T-helper 1 cell treated with Interleukin-12 subunit alpha and Interleukin-12 subunit beta and Interleukin-4 antibody, amounts not matched to agents 30 ng/mL and 1 ng/mL, for 36 hours (primary cell): Measurements from ENCODE around the gene POGZ. TPM values are rescaled to one million over a fixed set of nuclear protein-coding genes. Genes with fewer than 3 reads are reported as not detected.
"Not testable (repeated sequence)": the region's sequence is repeated elsewhere in the genome, so short reads cannot be mapped to it uniquely, and the experiment has no call there.

Experiments used
- intact Hi-C: fragments of 100-400 bp; cut with micrococcal nuclease; formaldehyde crosslinking; loops from one replicate; pipeline ENCODE4 v1.15.1; 2024
- total RNA-seq: library from RNA; stranded (reverse); gene quantifications from 2 replicates; pipeline ENCODE4 v1.2.3, GENCODE V29; 2022

POGZ gene
- total RNA-seq, 1 donor from 2014 or later, result 86.4 TPM

DNA sequence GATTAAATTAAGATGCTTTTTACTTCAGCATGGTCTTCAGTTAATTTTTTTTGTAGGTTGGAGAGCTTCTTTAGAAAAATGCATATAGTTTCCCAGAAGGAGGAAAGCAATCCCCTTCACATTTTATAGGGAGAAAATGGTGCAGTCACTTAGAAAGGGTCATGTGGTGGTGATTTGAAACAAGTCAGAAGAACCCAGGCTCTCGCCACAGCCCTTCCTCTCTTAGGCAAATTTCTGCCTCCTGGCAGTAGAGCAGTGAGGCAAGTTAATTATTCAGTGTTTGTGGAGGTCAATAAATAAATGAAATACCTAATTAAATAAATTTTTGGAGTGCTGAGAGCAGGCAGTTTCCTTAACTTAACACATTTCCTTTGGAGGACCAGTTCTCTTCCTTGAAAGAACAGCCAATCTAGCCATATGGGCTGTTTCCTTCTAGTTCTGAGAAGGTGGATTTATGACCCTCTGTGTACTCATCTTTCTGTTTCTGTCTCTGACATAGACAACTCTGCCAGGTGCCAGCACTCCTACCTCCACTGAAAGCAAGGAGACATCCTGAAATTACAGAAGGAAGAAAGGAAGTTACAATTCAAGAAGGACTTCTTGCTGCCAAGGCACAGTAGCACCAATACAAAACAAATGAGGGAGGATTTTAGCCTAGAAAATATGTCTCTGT, 19.0 kb upstream of the POGZ start:
- intact Hi-C loops, result no loop called here

- intact Hi-C loops, result no loop called here
Observed at GRCh38 chr1:151477066-151477465, 17.8 kb upstream of the POGZ start.

DNA sequence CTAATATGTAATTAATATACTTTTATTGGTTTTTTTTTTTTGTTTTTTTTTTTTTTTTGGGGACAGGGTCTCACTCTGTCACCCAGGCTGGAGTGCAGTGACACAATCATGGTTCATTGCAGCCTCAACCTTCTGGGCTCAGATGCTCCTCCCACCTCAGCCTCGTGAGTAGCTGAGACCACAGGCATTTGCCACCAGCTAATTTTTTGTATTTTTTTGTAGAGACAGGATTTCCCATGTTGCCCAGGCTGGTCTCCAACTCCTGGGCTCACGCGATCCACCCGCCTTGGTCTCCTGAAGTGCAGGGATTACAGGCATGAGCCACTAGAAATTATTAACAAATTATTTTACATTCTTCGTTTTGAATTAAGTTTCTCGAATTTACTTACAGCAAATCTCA, 16.8 kb upstream of the POGZ start:
- intact Hi-C loops, result no loop called here

- intact Hi-C loops, result no loop called here
Observed at GRCh38 chr1:151475175-151475574, 15.9 kb upstream of the POGZ start.

DNA sequence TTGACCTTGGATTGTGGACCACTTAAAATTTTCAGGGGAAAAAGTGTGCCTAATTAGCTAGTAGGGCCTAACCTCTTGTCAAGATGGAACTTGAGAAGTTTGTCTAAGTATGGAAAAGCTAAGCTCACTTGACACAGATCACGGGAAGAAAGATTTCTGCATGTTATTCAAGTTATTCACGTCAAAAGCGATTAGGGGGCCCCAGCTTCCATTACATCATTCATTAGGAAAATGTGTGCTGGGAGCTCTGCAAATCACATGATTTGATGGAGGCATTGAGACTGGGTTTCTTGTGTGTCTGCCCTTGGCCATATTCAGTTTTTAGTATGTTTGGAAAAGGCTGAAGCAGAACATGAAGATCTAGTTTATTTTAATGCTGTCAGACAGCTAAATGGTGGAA, 15.5 kb upstream of the POGZ start:
- intact Hi-C loops, result no loop called here

- intact Hi-C loops, result loop anchor here (1.0 kb wide), 1 partner anchor 14 kb away; the partner anchor contains the start of gene POGZ
Observed at GRCh38 chr1:151472856-151473731, 13.8 kb upstream of the POGZ start.

GRCh38 chr1:151465026-151465425, 5.7 kb upstream of the POGZ start:
- intact Hi-C loops, result no loop called here

- intact Hi-C loops, result no loop called here
Observed at GRCh38 chr1:151461694-151462093, 2.4 kb upstream of the POGZ start.

- intact Hi-C loops, result loop anchor here (1.0 to 5.0 kb wide), 16 partner anchors 14 to 533 kb away; partner anchors contain the start of genes C2CD4D, CGN, MINDY1 and MRPL9
Observed at GRCh38 chr1:151458802-151459330, 428 bp downstream of the POGZ start.

GRCh38 chr1:151457911-151458801, 1.1 kb downstream of the POGZ start:
- intact Hi-C loops, result loop anchor here (1.0 to 5.0 kb wide), 13 partner anchors 14 to 534 kb away; partner anchors contain the start of genes C2CD4D, CGN, MINDY1 and MRPL9

- intact Hi-C loops, result loop anchor here (5.0 kb wide), 7 partner anchors 156 to 536 kb away; partner anchors contain the start of genes C2CD4D, MINDY1, PRUNE1 and RIIAD1
Observed at GRCh38 chr1:151455966-151456365, 3.3 kb downstream of the POGZ start.

DNA sequence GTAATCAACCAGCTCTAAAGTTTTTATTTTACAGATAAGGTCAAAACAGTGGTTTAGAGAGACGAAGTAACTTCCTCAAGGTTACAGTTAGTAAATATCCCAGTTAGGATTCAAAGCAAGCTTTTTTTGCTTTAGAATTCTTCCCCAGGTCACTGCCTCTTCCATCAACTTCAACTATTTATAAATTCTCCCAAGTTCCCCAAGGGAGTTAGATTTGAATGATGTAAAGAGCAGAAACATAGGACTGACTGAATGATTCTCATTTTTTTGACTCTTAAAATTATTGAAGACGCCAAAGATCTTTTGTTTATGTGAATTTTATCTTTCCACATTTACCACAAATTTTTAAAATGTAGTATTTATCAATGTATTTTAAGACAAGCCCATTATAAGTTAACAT, 4.1 kb downstream of the POGZ start:
- intact Hi-C loops, result loop anchor here (5.0 kb wide), 7 partner anchors 157 to 537 kb away; partner anchors contain the start of genes C2CD4D, MINDY1, PRUNE1 and RIIAD1

DNA sequence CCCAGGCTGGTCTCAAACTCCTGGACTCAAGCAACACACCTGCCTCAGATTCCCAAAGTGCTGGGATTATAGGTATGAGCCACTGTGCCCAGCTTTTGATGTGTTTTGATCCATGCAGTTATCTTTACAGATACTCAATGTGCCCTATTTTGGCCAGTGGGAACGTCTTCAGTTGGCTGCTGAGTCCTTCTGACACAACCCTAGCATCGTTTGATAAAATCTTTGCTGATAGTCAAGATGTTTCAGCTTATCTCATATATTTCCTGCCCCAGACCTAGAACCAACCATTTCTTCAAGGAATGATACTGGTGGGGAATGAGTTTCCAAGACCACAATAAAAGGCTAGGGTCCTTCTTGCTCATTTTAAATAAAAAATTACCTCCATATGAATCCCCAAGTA, 11.6 kb downstream of the POGZ start:
- intact Hi-C loops, result no loop called here

DNA sequence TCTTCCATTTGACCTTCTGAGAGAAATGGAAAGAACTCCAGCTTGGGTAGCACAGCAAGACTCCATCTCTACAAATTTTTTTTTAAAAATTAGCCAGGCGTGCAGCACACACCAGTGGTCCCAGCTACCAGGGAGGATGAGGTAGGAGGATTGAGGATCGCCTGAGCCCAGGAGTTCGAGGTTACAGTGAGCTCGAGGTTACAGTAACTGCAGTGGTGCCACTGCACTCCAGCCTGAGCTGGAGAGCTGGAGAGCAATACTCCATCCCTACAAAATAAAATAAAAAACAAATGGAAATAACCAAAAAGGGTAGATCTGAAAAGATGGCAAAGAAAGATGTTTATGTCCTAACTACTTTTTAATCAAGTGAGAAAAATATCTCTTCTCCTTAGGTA, 14.5 kb downstream of the POGZ start:
- intact Hi-C loops, result loop anchor here (1.0 to 2.0 kb wide), 5 partner anchors 14 to 392 kb away; partner anchors contain the start of gene CGN

GRCh38 chr1:151443846-151444782, 15.2 kb downstream of the POGZ start:
- intact Hi-C loops, result loop anchor here (1.0 to 2.0 kb wide), 6 partner anchors 14 to 393 kb away; partner anchors contain the start of gene CGN

DNA sequence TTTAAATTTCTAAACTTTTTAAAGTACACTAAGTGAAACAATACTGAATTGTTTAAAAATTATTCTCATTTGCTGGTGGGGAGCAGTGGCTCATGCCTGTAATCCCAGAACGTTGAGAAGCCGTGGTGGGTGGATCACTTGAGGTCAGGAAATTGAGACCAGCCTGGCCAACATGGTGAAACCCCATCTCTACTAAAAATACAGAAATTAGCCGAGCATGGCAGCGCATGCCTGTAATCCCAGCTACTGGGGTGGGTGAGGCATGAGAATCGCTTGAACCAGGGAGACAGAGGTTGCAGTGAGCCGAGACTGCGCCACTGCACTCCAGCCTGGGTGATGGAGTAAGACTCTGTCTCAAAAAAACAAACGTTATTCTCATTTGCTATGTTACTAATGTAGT, 21.9 kb downstream of the POGZ start:
- intact Hi-C loops, result not testable (repeated sequence)

GRCh38 chr1:151436985-151437384, 22.3 kb downstream of the POGZ start:
- intact Hi-C loops, result no loop called here

DNA sequence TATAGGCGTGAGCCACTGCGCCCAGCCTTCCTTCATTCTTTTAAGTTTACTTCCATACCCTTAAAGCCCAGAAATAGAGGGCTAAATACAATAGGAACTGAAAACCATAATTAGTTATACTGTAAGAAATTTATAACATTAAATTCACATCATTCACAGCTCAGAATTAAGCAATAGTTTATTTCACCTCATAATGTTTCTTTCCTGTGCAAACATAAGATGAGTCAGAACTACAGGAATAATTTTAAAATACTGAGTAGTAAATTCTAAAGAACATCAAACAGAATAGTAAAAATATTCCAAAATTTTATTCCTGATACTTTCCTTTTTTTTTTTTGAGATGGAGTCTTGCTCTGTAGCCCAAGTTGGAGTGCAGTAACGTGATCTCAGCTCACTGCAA, 24.1 kb downstream of the POGZ start:
- intact Hi-C loops, result no loop called here

- intact Hi-C loops, result not testable (repeated sequence)
Observed at GRCh38 chr1:151433827-151434226, 25.5 kb downstream of the POGZ start.

DNA sequence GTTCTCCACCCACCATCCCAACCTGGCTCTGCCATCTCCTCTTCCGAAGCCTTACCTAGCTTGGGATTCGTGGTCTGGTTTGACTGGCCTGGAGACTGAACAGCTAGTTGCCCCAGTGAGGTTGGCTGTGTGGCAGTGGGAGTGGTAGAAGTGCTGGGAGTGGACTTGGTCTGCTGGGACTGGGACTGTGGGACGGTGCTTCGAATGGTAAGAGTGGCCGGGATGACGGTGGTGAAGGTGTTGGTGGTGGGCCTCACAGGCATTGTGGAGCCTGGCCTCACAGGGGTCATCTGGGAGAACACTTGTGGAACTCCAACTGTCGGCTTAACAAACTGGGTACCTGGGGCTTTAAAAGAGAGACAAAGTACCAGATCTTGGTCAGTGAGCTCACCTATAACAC, 31.2 kb downstream of the POGZ start:
- intact Hi-C loops, result no loop called here
